Measurements from ENCODE around the gene SLC7A5.
A peak's percentile ranks its signal among the peaks of the same experiment; 100 is the strongest.
"Not testable (repeated sequence)": the region's sequence is repeated elsewhere in the genome, so short reads cannot be mapped to it uniquely, and the experiment has no call there.

Gene SLC7A5

GRCh38 chr16:87860553-87861299 is 8.6 kb downstream of the SLC7A5 start:
- no peak for DNase-seq

GRCh38 chr16:87858151-87858993 is 10.9 kb downstream of the SLC7A5 start:
- not testable (repeated sequence) for DNase-seq

- no peak for DNase-seq
Observed at GRCh38 chr16:87856791-87857228, 12.5 kb downstream of the SLC7A5 start.

GRCh38 chr16:87855852-87856715 is 13.2 kb downstream of the SLC7A5 start:
- no peak for DNase-seq

- no peak for DNase-seq
Observed at GRCh38 chr16:87854907-87855683, 14.2 kb downstream of the SLC7A5 start.

GRCh38 chr16:87854053-87854906 is 15.0 kb downstream of the SLC7A5 start:
- no peak for DNase-seq

GRCh38 chr16:87853411-87854052 is 15.8 kb downstream of the SLC7A5 start:
- peak; percentile 22 for DNase-seq

GRCh38 chr16:87851601-87852000 is 17.7 kb downstream of the SLC7A5 start:
- DNase-seq: no peak

GRCh38 chr16:87851141-87851587 is 18.1 kb downstream of the SLC7A5 start:
- DNase-seq: no peak

GRCh38 chr16:87850009-87851006 is 19.0 kb downstream of the SLC7A5 start:
- peak; percentile 13 for DNase-seq

GRCh38 chr16:87849419-87850008 is 19.8 kb downstream of the SLC7A5 start:
- no peak for DNase-seq

GRCh38 chr16:87848676-87849345 is 20.5 kb downstream of the SLC7A5 start:
- DNase-seq: no peak

- no peak for DNase-seq
Observed at GRCh38 chr16:87847785-87848675, 21.3 kb downstream of the SLC7A5 start.

- no peak for DNase-seq
Observed at GRCh38 chr16:87847467-87847784, 21.9 kb downstream of the SLC7A5 start.

GRCh38 chr16:87846705-87847466 is 22.4 kb downstream of the SLC7A5 start:
- DNase-seq: no peak

GRCh38 chr16:87845807-87846619 is 23.3 kb downstream of the SLC7A5 start:
- no peak for DNase-seq
